NCI-H1417 treated with DMSO at 0.1 percent for 48 hours (cell line): Measurements from ENCODE around the gene BMP15.

Experiments used
- DNase-seq: peaks from one replicate; lab custom pipeline; 2025; lab: John Stamatoyannopoulos, UW

Gene BMP15

DNA sequence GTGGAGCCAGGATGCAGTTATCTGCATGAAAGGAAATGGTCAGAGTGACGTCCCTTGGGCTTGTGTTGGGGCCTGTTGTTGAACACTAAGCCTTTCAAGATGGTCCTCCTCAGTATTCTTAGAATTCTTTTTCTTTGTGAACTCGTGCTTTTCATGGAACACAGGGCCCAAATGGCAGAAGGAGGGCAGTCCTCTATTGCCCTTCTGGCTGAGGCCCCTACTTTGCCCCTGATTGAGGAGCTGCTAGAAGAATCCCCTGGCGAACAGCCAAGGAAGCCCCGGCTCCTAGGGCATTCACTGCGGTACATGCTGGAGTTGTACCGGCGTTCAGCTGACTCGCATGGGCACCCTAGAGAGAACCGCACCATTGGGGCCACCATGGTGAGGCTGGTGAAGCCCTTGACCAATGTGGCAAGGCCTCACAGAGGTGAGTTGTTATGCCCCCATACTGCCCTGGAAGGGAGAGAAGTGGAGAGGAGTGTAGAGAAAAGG lies at the start of gene BMP15:
BMP15 (plus strand) TSS at position 51 of the 492 bp plus-strand sequence; CDS start at position 100, 49 bp downstream.
- DNase-seq = no peak

DNA sequence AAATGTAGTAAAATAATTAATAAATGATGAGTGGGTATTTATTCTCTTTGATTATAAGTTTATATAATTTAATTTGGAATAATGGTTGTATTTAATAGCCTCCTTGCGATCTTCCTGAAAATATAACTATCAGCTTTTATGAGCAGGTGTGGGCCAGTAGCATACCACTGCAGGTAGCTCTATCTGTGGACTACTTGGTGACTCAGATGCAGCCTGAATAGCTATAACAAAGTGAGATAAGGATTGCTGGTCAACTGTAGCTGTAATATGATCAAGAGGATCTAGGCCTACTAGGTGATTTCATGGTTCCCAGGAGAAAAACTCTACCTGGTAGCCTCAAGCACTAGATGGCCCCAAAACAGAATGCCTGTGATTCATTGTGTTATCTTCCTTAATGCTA lies 47.1 kb upstream of the BMP15 start:
- no peak for DNase-seq

DNA sequence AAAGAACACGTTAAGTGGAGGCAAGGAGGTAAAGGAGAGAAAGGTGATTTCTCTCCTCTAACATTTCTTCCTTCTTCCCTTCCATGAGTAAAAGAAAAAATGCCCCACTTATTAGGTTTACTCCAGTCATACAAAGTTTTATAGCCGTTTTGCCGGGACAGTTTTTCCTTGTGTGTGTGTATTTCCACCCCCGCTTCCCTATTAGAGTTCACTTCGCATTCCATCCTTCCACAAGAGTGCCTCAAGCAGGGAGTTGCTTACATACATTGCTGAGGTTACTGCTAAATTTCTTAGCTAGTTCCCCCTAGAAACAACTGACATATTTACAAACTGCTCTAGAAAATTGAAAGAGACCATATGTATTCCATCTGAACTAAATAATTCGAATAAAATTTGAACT lies 45.2 kb upstream of the BMP15 start:
- DNase-seq = no peak

DNA sequence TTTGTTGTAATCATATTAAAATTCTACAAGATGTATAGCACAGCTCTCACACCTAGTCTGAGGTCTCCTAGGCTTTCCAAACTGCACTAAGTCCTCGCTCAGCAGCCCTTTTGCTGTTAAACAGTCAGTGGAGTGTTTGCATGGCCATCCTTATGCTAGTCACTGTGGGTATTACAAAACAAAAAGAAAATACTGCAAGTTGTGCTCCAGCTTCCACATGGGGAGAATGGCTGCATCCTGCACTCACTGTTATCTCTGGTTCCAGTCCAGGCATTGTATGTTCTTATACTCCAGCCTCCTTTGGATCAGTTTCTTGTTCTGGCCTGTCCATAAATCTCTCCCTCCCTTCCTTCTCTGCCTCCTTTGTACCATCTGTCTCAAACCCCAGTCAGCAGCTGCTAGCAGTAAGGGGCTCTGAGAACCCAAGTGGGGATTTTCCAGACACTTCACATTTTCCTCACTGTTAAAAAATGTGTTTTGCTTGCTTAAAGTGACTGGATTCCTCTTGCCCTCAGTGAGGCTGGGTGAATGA lies 38.5 kb upstream of the BMP15 start:
- DNase-seq = no peak

DNA sequence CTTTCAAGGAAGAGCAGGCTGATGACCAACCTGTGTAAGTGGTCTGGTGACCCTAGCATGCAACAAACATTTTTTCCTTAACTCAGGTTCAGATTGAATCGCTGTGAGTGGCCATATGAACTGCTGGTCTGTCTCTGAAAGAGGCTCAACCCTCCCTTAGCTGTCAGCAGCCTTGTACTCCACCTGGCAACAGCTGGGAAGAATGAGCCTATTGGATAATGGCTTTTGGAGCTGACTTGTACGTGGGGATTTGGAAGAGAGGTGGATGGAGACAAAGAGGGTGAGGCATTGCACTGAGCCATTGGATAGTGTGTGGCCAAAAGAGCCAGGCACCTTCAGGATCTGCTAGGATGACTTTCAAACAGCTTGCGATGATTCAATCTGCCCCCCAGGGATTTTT lies 35.7 kb upstream of the BMP15 start:
- no peak for DNase-seq

DNA sequence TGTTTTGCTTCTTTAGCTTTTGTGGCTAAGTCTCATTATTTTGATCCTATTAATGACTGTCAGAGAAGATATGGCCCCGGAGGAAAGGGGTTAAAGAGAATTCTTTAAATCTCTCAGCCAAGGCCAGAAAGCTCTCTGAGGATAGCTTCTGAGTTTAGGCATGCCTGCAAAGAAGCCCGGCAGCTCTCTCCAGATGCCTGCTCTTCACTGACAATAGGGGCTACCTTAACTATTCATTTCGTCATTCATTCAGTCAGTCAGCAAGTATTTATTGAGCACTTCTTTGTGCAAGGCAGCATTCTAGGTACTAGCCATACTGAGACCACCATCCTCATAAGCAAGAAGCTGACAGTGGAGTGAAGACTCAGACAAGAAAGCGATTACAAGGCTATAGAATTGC lies 34.0 kb upstream of the BMP15 start:
- no peak for DNase-seq

DNA sequence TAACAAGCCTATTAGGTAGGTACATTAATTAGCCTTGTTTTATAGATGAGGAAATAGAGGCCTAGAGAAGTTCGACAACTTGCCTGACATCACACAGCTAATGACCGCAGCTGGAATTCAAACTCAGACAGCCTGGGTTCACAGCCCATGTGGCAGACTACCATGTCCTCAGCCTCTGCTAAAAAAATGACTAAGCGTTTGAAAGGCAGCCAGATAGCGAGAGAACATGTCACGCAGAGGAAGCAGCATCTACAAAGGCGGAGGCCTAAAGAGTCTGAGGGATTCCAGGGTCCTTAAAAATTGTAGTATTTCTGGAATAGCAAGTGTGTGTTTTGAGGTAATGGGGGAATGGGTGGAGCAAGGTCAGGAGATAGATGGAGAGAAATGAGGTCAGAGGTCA lies 33.2 kb upstream of the BMP15 start:
- no peak for DNase-seq

DNA sequence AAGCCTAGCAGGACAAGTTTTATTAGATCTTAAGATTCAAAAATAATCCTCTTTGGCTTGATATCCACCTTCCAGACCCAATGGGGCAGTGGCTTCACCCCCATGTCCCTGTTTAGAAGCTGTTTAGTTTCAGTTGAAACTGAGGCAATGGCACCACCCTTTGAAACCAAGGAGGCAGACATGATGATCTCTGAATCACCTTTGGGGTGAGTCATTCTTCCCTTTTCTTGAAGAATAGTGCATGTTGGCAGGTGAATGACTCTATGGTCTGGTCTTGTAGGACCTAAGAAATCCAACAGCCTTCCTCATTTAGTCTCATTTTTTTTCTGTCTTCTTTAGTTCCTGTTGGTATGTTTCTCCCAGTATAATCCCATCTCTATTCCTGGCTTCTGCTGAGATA lies 29.5 kb upstream of the BMP15 start:
- DNase-seq = no peak

DNA sequence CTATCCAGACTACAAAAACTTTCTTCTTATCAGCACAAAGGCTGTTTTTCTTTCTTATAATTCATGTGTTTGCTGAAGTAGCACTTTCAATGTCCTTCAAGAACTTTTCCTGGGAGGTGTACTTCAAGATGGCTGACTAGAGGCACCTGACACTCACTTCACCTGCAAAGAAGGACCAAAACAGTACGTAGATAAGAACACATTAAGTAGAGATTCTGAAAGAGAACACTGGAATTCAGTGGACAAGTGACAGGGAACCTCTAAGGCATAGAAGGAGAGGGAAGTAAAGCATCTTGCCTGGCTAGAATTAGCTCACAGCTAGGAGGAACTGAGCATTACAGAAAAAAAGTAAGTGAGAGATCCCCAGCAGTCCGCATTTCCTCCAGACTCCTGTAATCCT lies 21.7 kb upstream of the BMP15 start:
- DNase-seq = no peak

DNA sequence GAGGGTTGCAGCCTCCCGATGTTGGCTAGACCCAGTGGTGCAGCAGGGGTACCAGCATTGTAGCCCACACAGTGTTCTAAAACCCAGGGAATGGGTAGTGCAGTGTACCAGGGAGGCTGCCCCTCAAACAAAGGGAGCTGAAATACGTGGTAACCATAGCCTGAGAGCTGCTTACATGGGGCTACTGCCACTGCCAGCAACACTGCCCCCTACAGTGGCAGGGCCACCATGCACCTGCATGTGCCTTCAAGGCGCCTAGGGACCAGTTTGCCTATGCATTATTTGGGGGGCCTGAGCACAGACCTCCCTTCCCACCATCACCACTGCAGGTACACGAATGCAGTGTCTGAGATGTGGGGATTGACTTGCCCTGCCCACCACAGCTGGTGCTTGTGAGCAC lies 21.0 kb upstream of the BMP15 start:
- no peak for DNase-seq

DNA sequence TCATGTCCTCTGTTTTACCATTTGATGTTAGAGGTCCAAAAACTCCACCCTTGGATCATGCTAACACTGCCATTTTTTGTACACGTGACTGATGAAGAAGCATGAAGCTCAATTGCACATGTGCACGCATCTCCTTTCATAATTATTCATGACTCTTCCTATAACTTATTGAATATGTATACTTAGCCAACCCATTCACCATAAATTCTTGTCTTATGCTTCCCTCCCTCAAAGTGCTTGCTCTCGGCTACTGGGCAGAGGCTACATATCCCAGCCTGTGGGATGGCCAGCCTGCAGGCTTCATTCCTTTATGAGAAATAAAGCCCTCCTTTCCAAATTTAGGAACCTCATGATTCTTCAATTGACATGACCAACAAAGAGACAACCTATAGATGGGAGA lies 17.5 kb upstream of the BMP15 start:
- no peak for DNase-seq

DNA sequence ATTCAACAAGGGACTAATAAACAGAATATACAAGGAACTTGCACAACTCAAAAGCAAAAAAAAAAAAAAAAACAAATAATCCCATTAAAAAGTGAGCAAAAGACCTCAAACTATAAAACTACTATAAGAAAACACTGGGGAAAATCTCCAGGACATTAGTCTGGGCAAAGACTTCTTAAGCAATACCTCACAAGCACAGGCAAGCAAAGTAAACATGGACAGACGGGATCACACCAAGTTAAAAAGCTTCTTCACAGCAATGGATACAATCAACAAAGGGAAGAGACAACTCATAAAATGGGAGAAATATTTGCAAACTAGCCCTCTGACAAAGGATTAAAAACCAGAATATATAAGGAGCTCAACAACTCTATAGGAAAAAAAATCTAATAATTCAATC lies 17.1 kb upstream of the BMP15 start:
- no peak for DNase-seq

DNA sequence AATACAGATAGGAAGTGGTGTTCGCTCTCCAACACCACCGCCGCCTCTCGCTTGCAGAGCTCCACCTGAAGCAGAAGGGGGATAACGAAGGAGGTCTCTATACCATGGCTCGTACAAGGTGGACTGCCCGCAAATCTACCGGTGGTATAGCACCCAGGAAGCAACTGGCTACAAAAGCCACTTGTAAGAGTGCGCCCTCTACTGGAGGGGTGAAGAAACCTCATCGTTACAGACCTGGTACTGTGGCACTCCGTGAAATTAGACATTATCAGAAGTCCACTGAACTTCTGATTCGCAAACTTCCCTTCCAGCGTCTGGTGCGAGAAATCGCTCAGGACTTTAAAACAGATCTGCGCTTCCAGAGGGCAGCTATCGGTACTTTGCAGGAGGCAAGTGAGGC lies 5.2 kb upstream of the BMP15 start:
- DNase-seq = no peak

DNA sequence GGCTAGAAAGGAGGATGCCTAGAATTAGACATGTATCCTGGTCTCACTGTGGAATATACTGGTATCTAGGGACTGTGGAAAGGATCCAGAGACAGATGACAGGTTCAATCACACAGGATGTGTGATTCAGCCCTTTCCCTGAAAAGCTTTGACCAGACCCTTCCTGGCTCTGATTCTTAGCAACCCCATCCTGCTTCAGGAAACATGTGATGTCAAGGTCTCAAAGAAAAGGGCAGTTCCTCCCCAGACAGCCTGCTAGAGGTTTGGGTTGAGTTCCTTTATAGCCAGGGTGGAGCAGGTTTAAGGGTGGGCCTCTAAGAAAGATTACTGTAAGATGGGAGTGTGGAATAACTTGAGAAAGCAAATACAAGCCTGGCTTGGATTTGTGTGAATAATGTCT lies 3.0 kb downstream of the BMP15 start:
- no peak for DNase-seq

DNA sequence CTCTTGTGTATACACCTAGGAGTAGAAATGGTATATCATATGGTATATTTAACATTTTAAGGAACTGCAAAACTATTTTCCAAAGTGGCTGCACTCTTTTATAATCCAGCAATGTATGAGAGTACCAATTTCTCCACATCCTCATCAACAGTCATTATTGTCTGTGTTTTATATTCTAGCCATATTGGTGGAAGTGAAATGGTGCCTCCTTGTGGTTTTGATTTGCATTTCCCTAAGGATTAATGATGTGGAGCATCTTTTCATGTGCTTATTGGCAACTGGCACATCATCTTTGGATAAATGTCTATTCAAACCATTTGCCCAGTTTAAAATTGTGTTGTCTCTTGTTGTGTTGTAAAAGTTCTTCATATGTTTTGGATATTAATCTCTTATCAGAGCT lies 9.6 kb downstream of the BMP15 start:
- no peak for DNase-seq

DNA sequence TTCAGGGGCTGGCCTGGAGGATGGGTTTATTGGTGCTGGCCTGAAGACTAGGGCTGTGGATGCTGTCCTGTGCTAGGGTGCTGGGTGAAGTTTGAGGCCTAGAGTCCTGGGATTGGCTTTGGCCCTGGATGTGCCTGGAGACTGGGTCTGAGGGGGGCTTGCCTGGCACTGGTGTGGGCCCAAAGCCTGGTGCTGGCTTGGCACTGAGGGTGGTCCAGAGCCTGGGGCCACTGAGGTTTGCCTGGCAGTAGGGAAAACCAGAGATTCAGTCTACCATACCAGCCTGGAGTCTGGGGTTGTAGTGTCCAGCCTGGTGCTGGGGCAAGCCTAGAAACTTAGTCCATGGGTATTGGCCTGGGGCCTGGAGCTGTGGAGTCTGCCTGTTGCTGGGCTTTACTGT lies 16.6 kb downstream of the BMP15 start:
- no peak for DNase-seq

DNA sequence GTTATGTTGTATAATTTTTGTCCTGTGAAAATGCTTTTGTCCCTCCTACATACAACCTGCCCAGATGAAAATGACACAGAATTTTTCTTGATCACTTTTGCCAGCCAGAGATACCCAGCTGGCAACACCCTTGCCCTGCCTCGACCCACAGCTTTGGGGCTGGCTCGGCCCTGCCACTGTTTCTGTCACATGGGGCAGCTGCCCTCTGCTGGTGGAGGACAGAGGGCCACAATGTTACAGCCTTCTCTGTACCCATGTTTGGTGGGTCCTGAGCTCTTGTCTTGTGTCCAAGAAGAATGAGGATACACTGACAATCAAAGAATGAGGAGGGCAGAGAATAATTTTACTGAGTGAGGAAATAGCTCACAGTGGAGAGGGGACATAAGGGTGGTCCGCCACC lies 31.1 kb downstream of the BMP15 start:
- DNase-seq = no peak

DNA sequence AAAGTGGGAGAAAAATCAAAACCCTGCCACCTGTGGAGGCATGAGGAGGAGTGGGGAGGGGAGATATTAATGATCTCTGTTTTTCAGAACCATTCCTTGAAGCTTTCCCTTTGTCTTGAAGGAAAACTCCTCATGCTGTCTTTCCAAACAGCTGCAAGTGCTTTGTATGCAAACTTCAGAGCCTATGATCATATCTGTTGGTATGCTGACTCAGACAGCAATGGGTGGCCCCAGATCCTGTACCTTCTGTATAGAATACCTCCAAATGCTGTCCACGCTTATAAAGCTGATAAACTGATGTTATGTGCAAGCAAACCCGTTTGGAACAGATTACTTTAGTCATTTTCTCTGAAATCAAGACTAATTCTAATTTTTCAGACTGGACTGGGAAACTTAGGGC lies 31.9 kb downstream of the BMP15 start:
- no peak for DNase-seq

DNA sequence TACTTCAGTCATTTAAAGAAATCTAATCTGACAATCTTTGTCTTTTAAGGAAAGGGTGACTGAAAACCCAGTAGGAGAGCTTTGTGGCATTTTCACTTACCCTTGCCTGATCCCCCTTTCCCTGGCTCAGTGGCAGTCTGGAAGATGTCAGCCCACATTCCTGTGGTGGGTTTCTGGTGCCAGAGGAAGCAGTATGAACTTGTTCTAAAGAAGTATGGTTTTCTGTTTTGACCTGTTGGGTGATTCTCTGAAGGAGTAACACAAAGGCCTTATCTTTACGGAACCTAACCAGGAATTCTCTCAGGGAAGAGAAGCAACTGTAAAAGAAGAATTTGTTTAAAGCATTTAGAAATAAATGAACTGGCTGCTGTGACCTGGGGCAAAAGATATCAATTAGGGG lies 41.9 kb downstream of the BMP15 start:
- no peak for DNase-seq

DNA sequence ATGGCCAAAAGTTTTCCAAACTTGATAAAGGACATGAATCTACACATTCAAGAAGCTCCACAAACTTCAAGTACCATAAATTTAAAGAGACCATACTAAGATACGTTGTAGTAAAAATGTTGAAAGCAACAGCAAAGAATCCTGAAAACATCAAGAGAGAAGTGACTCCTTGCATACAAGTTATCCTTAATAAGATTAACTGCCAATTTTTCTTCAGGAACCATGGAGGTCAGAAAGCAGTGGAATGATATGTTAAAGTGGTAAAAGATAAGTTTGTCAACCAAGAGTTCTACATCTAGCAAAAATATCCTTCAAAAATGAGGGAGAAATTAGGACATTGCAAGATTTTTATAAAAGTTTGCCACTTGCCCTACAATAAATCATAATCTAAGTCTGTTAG lies 43.3 kb downstream of the BMP15 start:
- no peak for DNase-seq

DNA sequence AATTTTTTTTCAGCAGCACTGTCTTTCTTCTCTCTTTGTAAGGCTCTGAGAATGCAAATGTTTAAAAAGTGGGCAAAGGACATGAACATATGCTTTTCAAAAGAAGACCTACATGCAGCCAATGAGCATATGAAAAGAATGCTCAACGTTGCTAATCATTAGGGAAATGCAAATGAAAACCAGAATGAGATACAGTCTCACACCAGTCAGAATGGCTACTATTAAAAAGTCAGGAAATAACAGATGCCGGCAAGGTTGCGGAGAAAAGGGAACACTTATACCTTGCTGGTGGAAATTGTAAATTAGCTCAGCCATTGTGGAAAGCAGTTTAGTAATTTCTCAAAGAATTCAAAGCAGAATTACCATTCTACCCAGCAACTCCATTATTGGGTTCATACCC lies 51.6 kb downstream of the BMP15 start:
- DNase-seq = no peak

DNA sequence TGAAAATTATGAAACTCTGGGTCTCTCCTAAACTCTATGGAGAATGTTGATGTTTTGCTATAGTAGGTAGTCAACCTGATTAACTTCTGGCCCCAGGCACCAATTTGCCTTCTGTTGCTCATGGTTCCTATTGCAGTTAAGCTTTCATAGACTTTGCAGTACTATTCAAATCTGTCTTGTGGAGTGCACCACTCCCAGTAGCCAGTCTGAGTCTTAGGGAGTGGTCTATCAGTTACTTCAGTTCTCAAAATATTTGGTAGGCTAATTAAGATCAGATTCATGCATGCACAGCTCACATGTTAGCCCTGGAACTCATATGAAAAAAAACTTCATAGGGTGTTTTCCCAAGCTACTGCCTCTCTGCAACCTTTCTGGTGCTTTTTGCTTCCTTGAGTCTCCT lies 53.3 kb downstream of the BMP15 start:
- DNase-seq = no peak
